GM18508 (cell line): ENCODE data around the gene ADAMTS2.

ENCODE experiments used
- ATAC-seq: cut with Tn5 transposase; IDR thresholded peaks from one replicate; pipeline ENCODE4 v1.9.1; 2021; ENCODE audit warnings: moderate number of reproducible peaks; ENCODE audit not compliant: insufficient read depth, unreplicated experiment

The ADAMTS2 gene

GRCh38 chr5:179314606-179315355 lies 30.5 kb downstream of the ADAMTS2 start:
- ATAC-seq = no peak

- ATAC-seq = no peak
Measured at GRCh38 chr5:179313849-179314521, 31.3 kb downstream of the ADAMTS2 start.

GRCh38 chr5:179312557-179313235 lies 32.6 kb downstream of the ADAMTS2 start:
- ATAC-seq = no peak

- ATAC-seq = no peak
Measured at GRCh38 chr5:179311581-179311980, 33.7 kb downstream of the ADAMTS2 start.

DNA sequence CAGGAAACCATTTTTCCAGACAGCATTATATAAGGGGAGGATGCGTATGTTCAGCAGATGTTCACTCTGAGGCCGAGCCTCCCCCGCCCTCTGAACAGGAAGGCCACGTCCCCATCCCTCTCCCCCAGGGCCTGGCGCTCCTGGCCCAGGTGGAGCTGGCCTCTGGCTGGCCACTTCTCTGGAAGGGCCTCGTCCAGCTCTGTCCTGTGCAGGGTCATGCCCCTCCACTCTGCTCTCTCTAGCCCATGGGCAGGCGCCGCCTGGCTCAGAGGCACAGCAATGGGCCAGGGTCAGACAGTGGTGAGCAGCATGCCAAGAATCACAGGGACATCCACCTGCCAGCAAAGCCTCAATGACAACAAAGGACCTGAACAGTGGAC lies 34.2 kb downstream of the ADAMTS2 start:
- no peak for ATAC-seq

DNA sequence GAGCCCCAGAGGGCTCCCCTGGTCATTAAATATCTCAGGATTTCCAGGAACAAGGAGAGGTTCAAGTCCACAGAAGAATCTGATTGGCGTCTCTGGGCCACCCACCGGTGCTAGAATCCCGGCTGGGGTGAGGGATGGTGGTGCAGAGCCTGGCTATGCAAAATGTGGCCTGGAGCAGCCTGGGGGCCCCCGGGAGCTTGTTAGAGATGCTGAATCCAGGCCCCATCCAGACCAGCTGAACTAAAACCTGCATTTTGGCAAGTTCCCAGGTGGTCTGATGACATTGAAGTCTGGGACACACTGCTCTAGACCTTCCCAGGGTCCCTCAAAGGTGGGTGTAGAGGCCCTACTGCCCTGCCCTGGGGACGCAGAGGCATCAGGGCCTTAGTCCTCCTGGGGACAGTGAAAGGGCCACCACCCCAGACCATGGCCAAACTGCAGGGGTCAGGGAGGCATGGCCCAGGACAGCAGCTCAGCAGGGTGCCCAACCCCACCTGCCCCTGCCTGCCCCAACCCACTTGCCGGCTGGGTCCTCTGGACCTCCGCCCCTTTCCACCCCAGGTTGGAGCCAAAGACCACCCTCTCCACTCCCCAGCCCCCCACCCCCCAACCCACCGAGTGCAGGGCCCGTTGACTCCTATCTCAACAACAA lies 34.7 kb downstream of the ADAMTS2 start:
- ATAC-seq = no peak

DNA sequence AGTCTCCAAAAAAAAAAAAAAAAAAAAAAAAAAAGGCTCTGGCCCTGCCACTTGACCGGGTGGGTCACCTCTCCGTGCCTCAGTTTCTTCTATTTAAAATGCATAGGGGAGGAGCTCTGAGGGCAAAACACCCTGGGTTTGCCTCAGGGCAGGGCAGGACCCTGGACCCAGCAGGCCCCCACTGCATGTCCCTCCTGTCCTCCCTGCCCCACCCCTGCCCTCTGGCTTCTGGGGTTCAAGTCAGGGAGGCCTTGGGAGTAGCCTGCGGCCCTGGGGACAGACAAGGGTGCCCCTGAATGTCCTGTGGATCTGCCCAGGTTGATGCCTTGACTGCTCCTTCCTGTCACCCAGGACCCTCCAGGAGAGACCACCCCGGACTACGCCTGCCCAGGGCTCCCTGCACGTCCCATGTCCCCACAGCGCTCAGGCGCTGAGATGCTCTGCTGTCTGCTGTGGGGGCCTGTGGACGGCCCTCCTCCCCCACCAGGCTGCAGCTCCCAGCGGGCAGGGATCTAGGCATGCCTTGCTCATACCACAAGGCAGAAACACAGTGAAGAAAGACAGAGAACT lies 35.4 kb downstream of the ADAMTS2 start:
- ATAC-seq = no peak

GRCh38 chr5:179309383-179309670 lies 35.9 kb downstream of the ADAMTS2 start:
- no peak for ATAC-seq

DNA sequence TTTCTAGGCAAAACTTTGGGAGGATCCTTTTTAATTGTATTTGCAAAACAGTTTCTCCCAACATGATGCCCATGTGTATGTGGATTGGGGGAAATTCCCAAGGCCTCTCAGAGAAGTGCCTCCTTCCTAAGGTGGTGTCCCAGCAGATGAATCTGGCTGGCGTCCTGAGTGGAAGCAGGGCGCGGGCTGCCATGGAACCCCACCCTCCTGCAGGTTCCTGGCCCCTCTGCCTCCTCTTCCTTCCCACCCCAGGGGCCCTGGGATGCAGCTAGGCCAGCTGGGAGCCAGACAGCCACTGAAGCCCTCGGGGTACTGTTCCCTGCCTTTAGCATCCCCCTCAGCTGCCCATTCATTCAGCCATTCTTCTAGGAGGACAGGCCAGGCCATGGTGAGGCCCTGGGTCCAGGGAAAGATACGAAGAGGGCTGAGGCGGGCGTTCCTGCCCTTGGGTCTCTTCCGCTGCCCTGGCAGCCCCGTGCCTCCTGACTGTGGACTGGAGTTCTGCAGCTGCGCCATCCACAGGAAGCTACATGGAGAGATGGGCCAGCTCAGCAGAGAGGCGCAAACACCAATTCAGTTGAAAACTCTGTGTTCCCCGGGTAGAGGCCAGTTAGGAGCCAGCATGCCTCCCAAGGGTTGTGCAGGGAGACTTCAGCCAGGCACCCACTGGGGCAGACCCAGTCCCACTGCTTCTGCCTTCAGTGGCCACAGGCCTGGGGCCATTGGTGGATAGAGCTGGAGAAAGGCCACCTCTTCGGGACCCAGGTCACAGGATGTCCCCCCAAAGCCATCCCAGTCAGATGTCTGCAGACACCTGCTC lies 36.5 kb downstream of the ADAMTS2 start:
- ATAC-seq = no peak

DNA sequence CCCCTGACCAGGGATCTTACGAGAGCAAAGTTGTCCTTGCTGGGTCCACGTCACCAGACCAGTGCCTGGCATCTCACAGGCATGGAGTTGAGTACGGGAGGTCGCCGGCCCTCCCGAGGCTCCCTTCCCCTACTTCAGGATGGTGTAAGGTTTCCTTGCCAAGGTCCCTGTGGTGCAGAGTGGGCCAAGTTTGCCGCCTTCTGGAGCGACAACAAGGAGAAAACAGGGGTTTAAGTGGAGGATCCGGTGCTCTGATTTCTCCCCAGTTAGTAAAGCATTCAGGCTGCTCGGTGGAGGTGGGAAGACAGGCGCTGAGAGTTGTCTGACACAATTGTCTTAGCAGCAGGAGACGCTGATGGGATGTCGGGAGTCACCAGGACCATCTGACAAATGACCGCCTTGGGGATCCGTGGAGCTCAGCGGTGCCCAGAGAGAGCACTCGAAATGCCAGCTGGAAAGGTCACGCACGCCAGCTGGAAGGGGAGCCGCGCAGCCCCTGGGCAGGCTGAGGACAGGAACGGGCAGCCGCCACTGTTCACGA lies 37.3 kb downstream of the ADAMTS2 start:
- no peak for ATAC-seq

GRCh38 chr5:179307013-179307800 lies 38.1 kb downstream of the ADAMTS2 start:
- no peak for ATAC-seq

- ATAC-seq = no peak
Measured at GRCh38 chr5:179306191-179307012, 38.9 kb downstream of the ADAMTS2 start.

DNA sequence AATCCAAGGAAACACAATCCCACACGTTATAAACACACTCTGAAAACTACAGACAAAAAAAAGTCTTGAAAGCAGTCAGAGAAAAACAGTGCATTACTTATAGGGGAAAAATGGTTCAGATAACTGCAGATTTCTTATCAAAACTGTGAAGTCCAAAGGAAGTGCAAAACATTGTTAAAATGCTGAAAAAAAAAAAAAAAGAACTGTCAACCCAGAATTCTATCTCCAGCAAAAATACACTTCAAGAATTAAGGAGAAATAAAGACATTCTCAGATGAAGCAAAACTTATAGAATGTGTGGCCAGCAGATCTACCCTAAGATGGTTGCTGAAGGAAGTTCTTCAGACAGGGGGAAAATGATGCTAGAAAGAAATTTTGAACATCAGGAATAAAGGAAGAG lies 40.4 kb downstream of the ADAMTS2 start:
- ATAC-seq = no peak

GRCh38 chr5:179304466-179304865 lies 40.8 kb downstream of the ADAMTS2 start:
- no peak for ATAC-seq

DNA sequence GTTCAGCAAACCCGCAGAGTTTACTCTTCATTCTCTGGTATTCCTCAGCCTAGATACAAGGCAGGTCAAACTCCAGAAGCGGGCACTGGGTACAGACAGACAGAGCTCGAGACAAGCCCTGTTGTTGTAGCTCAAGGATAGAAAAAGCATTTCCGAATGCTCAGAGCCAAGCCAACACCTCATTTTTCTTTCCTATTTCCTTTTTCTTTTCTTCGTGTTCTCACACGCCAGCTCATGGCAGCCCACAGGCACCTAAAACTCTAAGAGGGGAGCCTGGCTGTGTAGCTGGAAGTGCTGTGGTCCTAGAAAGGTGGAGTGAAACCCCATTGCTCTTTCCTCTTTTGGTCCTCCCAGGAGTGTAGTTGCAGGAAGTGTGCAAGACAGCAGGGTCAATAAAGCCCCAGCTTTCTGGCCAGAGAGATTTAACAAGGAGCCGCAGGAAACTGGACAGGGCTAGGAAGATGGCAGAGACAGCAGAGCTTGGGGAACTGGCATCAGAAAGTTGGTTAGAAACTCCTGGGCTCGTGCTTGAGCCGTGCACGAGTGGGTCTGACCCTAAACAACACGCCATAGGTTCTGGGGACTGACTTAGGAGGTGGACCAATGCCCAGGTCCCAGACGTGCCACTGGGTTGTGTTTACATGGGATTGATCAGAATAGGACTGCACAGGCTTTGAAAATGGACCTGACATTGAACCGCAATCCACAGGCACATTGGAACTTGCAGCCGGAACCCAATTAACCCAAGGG lies 41.6 kb downstream of the ADAMTS2 start:
- no peak for ATAC-seq

DNA sequence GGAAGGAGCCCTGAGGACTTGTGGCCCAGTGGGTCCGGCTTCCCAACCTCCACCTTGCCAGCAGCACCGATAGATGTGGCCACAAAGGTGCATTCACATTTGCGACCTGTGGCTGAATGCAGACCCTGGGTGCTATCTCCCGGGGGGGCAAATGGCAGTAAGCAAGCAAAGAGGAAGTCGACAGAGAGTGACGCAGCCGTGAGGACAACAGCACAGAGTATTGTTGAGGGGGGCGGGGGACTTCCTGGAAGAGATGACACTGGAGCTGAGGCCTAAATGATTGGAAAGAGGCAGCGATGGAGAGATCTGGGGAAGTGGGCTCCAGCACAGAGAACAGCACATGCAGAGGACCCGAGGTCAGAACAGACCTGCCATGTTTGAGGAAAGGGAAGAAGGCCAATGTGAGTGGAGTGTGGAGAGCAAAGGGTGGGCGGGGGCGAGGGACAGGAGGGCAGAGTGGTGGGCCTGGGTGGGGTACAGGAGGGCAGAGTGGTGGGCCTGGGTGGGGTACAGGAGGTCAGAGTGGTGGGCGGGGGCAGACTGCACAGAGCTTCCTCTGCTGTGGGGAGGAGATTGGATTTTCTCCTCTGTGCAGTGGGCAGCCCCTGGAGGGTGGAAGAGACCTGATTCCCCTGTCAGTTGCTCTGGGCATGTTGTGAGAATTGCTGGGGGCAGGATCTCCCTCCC lies 42.6 kb downstream of the ADAMTS2 start:
- no peak for ATAC-seq

DNA sequence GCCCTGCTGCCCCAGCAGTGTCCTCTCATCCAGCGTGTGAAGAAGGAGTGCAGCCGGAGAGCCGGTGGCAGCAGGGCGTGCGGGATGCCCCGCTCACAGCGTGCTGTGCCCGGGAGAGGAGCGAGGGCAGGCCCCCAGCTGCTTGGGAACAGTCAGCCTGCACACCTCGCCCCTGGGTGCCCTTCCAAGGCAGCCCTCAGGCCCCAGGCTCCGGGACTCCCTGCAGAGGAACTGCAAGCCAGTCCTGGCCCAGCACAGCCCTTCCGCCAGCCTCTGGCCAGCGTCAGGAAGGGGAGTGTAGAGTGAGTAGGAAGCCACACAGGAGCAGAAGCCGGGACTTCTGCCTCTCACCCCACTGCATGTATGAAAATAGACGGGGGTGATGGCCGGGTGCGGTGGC lies 43.5 kb downstream of the ADAMTS2 start:
- ATAC-seq = no peak
